ENCODE data around the gene RHAG.
"Not testable (repeated sequence)": the region's sequence is repeated elsewhere in the genome, so short reads cannot be mapped to it uniquely, and the experiment has no call there.

Gene RHAG

GRCh38 chr6:49636713-49637349 lies at the start of gene RHAG:
Gene RHAG, minus strand, starts transcription at chr6:49636839. Its CDS starts 27 bp downstream, at chr6:49636812.
- no peak for DNase-seq

- no peak for DNase-seq
Measured at GRCh38 chr6:49676671-49677281, 40.1 kb upstream of the RHAG start.

GRCh38 chr6:49675816-49676215 lies 39.2 kb upstream of the RHAG start:
- DNase-seq, result no peak

GRCh38 chr6:49668083-49668511 lies 31.5 kb upstream of the RHAG start:
- DNase-seq, result no peak

- DNase-seq, result no peak
Measured at GRCh38 chr6:49666930-49667757, 30.5 kb upstream of the RHAG start.

- no peak for DNase-seq
Measured at GRCh38 chr6:49666480-49666879, 29.8 kb upstream of the RHAG start.

GRCh38 chr6:49664817-49665216 lies 28.2 kb upstream of the RHAG start:
- DNase-seq, result no peak

GRCh38 chr6:49664054-49664453 lies 27.4 kb upstream of the RHAG start:
- not testable (repeated sequence) for DNase-seq

- DNase-seq, result no peak
Measured at GRCh38 chr6:49662892-49663261, 26.2 kb upstream of the RHAG start.

- DNase-seq, result no peak
Measured at GRCh38 chr6:49662231-49662891, 25.7 kb upstream of the RHAG start.

GRCh38 chr6:49653942-49654341 lies 17.3 kb upstream of the RHAG start:
- no peak for DNase-seq

- DNase-seq, result no peak
Measured at GRCh38 chr6:49653438-49653837, 16.8 kb upstream of the RHAG start.

- DNase-seq, result no peak
Measured at GRCh38 chr6:49651239-49651638, 14.6 kb upstream of the RHAG start.

- DNase-seq, result no peak
Measured at GRCh38 chr6:49649988-49650387, 13.3 kb upstream of the RHAG start.

GRCh38 chr6:49648036-49648435 lies 11.4 kb upstream of the RHAG start:
- no peak for DNase-seq

GRCh38 chr6:49647476-49647875 lies 10.8 kb upstream of the RHAG start:
- DNase-seq, result no peak

GRCh38 chr6:49646942-49647341 lies 10.3 kb upstream of the RHAG start:
- no peak for DNase-seq

- no peak for DNase-seq
Measured at GRCh38 chr6:49646130-49646824, 9.6 kb upstream of the RHAG start.

GRCh38 chr6:49645139-49645538 lies 8.5 kb upstream of the RHAG start:
- no peak for DNase-seq

- no peak for DNase-seq
Measured at GRCh38 chr6:49639177-49639817, 2.7 kb upstream of the RHAG start.

- no peak for DNase-seq
Measured at GRCh38 chr6:49637350-49637731, 702 bp upstream of the RHAG start.

- no peak for DNase-seq
Measured at GRCh38 chr6:49635978-49636712, 494 bp downstream of the RHAG start.
